HG02938 (cell line): ENCODE data around the gene TUBB4B.

Experiments used
- ATAC-seq: cut with Tn5 transposase; IDR thresholded peaks from one replicate; pipeline ENCODE4 v1.9.1; 2021; ENCODE audit warnings: mild to moderate bottlenecking, moderate library complexity; ENCODE audit not compliant: unreplicated experiment

Gene TUBB4B

DNA sequence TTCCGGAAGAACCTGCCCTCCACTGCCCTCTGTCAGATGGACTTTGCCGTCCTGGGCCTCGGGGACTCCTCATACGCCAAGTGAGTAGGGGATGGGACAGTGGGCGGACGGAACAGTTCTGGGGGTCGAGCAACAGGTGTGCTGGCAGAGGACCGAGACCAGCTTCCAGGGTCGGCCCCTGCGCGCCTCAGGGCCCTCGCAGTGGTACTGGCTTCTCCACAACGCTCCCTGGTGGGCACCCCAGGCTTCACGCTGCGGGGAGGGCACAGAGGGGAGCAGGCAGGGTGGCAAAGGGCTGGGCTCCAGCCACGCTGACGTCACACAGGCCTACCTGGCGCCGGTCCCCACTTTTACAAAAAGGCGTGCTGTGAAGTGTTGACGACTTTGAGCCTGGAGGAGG, 28.6 kb upstream of the TUBB4B start:
- ATAC-seq, result no peak

DNA sequence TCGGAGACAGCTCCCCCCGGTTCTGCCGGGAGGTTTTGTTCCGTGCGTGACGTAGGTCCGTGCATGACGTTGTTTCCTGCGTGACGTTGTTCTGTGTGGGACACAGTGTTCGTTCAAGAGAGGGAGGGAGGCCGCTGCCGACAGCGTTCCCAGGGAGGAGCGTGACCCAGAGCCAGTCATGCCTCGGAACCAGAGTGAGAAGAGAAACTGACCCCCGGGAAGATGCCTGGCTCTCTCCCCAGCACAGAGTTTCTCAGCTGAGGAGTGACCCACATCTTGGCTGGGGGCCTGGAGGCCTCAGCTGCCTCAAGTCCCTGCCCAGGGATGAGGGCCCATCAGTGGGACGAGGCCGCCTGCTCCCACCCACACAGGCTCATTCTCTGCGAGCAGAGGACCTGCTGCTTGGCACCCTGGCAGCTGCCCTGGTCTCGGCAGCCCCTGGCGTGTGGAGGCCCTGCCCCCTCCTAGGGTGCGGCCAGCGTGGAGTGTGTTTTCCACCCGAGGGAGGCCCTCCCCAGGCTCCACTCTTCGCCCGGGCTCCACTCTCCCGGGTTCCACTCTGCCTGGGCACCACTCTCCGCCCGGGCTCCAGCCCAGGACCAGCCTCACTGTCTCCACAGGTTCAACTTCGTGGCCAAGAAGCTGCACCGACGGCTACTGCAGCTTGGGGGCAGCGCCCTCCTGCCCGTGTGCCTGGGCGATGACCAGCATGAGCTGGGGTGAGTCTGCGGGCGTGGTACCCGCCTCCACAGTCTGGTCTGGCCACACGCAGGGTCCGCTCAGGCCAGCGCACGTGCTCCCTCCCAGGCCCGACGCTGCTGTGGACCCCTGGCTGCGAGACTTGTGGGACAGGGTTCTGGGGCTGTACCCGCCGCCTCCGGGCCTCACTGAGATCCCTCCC, 27.7 kb upstream of the TUBB4B start:
- no peak for ATAC-seq

DNA sequence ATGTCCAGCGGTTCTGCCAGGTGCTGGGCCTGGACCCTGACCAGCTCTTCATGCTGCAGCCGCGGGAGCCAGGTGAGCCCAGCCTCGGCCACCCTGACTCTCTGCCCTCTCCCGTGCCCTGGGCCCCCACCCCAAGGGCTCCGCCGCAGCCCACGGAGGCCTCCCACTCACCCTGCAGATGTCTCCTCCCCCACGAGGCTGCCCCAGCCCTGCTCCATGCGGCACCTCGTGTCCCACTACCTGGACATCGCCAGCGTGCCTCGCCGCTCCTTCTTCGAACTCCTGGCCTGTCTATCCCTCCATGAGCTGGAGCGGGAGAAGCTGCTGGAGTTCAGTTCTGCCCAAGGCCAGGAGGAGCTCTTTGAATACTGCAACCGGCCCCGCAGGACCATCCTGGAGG, 26.5 kb upstream of the TUBB4B start:
- ATAC-seq, result no peak

DNA sequence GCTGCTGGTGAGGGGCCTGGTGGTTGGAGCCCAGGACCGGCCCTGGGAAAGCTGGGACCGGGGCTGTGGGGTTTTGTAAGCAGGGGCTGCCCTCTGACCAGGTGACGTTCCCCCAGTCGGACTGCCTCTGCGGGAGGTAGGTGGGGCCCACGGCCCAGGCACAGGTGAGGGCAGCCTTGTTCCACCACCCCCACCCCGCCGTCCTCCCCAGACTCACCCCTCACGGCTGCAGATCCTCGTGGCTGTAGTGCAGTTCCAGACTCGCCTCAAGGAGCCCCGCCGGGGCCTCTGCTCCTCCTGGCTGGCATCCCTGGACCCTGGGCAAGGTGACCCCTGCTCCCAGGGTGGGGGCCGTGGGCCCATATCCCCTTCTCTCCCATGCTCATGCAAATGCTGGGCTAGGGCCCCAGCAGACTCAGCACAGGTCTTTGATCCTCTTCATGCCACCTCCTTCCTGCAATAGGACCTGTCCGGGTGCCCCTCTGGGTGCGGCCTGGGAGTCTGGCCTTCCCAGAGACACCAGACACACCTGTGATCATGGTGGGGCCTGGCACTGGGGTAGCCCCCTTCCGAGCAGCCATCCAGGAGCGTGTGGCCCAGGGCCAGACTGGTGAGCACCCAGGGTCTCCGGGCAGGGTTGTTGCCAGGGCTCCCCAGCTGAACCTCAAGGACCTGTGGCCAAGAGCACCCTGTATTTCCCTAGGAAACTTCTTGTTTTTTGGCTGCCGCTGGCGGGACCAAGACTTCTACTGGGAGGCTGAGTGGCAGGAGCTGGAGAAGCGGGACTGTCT, 25.7 kb upstream of the TUBB4B start:
- ATAC-seq, result no peak

DNA sequence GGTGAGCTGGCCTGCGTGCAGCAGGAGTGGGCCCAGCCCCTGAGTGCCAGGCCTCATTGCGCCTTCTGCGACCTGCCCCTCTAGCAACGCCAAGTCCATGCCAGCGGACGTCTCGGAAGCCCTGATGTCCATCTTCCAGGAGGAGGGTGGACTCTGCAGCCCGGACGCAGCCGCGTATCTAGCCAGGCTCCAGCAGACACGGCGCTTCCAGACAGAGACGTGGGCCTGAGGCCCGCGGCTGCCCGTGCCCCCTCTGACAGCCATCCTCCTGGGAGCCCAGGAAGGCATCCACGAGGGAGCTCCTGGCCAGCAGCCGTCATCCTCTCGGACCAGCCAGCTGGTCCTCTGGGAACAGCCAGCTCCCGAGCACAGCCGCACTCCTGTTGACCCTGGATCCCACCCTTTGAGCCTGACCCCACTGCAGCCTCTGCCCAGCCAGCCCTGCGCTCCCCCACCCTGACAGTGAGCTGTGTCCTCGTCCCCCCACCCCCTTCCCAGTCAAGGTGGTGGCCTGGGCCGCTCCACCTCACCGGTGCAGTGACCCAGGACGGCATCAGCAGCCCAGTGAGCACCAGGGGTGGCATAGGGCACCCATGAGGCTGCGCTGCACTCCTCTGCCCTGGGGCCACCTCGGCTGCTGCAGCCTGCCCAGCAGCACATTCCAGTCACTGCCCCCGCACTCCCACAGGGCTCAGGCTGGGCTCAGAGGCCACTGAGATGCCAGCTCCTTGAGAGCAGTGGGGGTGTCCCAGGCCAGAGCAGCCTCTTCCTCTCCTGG, 24.7 kb upstream of the TUBB4B start:
- no peak for ATAC-seq

DNA sequence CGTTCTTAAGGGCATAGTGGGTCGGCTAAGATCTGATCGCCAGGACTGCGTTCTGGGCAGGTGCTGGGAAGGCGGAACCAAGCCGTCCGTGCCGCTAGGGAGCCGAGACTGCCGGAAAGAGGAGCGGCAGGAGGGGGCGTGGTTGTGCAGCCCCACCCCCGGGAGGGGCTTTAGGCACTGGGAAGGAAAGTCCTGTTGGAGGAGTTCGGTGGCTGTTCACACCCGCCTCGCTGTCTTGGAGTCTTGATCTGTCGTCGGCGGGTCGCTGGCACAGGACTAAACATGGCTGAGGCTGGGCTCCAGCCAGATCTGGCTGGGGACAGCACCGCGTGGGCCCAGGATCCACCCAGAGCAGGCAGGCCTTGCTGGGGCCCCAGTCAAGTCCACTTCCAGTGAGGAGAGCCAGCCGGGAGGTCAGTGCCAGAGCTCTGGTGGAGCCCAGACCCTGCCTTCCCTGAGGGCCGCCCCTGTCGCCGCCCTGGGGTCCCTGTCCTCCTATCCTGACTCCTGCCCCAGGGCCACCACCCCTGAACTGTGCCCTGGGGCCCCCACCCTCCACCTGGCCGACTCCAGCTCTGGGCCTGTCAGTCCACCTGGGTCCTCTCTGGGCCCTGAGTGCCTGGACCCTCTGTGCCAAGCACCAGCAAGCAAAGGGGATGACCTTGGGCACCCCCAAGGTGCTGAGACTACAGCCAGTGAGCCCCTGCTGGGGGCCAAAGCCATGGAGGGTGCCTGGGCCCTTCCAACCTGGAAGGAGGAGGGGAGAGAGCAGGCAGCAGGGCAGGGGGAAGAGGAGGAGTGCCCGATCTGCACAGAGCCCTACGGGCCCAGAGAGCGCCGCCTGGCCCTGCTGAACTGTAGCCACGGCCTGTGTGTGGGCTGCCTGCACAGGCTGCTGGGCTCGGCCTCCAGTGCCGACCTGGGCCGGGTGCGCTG, 23.5 kb upstream of the TUBB4B start:
- no peak for ATAC-seq

DNA sequence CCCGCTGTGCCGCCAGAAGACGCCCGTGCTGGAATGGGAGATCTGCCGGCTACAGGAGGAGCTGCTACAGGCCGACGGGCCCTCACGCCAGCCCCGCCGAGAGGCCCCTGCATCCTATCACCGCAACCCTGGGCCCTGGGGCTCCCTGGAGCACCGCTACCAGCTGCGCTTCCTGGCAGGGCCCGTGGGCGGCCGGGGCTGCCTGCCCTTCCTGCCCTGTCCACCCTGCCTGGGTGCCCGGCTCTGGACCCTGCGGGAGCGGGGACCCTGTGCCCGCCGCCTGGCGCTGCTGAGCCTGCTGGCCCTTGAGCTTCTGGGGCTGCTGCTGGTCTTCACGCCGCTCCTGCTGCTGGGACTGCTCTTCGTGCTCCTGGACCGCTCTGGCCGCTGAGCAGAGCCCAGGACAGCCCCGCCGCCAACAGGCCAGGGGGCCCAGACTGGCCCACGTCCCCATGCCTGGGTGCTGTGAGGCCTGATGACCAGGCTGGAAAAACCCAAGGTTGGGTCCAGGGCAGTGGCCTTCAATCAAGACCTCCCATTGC, 22.8 kb upstream of the TUBB4B start:
- ATAC-seq, result no peak

DNA sequence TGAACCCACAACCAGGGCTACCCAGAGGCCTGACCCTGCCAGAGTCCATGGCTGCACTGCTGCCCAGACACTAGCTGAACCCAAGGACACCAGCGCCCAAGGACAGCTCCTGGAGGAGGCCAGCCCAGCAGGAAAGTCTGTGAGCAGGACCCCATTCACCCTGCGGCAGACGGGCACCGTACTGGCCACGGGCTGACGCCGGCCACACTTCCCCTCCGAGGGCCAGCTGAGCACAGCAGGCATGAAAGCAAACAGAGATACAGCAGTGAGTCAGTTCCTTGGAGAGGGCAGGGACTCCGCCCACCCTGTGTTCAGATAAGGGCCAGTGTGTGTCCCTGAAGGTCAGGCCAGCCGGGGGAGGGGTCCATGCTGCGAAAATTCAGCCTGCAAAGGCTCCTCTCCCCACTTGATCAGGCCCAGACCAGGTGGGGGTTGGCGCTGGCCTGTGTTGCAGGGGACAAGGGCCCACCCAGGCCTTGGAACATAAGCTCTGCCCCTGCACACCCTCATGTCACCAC, 22.3 kb upstream of the TUBB4B start:
- ATAC-seq, result no peak

DNA sequence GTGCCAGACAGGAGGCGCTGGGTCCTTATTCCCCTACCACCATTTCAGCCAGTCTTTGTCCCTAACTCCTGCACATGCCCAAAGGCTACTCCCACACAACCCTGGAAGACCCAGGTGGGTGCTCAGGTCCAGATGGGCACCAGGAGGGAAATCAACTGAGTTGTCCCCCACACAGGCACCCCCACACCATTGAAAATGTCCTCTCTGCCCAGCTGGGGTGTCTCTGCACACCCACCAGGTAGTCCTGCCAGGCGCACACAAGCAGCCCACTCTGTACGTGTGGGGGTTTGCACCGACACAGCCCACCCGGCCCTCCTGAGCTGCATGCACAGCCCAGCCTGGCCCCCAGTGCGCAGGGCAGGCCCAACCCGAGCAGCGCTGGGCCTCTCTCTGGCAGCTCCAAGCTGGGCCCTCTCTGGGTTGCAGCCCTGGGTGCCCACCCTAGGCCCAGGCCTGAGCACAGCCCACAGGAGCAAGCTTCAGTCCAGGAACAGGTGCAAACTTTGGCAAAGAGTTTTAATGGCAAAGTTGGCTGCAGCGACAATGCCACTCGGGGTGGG, 21.2 kb upstream of the TUBB4B start:
- no peak for ATAC-seq

DNA sequence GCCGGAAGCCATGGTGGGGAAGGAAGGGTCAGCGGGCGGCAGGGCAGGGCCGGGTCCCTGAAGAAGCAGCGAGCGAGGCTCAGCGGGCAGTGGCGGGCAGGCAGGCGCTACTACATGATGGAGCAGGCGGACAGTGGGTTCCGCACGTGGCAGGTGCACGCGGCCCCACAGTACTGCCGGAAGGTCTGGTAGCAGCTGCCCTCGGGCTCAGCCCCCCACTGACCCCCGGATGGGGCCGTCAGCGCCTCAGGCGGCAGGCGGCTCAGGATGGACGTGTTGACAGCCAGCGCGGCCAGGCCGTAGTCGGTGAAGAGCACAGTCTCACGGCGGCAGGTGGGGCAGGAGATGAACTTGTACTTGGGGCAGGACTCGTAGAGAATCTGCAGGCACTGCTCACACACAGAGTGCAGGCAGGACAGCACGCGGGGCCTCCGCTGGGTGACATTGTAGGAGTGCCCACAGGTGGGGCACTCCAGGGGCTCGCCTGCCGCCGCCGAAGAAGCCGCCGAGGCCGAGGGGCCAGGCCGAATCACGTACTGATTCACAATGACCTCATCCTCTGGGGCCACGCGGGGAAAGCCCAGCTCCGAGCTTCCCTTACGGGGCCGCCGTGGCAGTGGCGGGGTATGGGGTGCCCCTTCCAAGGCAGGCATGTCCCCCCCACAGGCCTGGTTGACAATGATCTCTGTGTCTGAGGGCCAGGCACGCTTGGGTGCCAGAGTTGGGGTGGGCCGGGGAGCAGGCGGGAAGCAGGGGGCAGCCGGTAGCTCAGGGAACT, 20.6 kb upstream of the TUBB4B start:
- ATAC-seq, result no peak

DNA sequence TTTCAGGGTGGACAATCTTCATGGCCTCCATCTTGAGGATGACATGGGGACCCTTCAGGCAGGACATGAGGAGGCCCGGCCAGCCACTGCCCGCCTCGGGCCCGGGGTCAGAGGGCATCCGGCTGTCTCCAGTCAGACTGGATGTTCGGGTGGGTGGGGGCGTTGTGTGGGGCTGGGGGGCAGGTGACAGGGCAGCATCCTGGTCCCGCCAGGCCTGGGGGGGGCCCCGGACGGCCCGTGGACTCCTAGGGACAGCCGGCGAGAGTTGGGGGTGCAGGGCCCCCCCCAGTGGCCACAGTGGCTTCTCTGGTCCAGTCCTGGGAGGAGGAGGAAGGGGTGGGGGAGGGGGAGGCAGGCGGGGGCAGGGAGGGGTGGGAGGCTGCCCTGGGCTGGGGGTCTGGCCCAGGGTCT, 20.0 kb upstream of the TUBB4B start:
- ATAC-seq, result no peak

DNA sequence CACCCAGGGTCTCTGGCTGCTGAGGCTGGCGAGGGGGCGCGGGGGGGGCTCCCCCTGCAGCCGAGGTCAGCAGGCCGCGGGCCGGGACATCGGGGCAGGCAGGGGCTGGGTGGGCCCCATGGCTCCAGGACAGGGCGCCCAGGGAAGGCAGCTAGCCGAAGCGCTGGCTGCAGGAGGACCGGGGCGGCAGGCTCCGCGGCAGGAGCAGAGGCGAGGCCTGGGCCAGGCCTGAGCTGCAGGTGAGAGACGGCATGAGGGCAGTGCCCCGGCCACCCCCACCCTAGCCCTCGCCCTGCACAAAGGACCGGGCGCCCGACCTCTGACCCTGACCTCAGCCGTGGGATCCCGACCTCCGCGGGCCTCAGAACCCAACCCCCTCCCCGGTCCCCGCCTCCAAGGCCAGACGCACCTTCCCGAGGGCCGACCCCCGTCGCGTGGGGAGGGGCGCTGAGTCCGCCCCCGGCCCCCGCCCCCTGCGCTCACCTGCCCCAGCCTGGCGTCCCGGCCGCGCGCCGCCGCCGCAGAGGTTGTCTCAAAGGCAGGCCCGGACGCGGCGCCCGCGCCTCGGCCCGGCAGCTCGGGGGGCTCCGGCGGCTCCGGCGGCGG, 19.5 kb upstream of the TUBB4B start:
- no peak for ATAC-seq

DNA sequence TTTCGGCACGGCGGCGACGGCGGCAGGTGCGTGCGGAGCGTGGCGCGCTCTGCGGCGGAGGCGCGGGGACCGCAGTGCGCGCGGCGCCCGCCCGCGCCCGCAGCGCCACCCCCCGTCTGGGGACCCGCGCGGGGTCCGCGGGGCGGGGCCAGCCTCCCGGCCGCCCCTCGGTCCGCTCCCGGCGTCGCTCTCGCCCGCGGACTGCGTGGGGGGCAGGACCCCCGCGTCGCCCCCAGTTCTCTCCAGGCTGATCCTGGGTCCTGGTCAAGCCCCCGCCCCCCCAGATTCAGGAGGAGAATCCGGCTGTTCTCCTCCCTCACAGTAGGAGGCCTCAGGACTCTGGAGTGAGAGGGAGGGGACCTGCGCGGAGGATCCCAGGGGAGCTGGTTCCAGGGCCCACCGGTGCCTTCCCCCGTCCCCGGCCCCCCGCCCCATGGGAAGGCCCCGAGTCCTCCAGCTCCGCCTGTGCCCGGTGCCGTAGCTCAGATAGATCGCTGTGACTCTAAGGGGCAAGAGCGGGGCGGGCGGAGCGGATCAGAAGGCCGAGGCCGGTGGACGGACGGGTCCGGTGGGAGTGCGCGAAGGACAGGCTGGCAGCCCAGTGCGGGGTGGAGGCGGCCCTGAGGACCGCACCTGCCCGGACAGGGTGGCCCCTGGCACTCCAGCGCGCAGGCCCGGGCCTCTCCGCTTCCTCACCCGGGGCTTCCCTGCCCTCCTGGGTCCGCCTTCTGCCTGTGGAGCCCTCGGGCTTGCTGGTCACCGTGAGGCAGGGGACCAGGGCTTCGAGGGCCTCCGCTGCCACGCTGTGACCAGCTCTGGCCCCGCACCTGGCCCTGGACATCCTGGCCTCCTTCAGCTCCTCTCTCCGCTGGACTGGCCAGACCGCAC, 18.7 kb upstream of the TUBB4B start, which contains the start of gene RNF208:
Gene RNF208, minus strand, starts transcription at position 51 of the 888 bp plus-strand sequence. CDS start 1,028 bp downstream, outside the sequence.
- peak; percentile 2 for ATAC-seq

DNA sequence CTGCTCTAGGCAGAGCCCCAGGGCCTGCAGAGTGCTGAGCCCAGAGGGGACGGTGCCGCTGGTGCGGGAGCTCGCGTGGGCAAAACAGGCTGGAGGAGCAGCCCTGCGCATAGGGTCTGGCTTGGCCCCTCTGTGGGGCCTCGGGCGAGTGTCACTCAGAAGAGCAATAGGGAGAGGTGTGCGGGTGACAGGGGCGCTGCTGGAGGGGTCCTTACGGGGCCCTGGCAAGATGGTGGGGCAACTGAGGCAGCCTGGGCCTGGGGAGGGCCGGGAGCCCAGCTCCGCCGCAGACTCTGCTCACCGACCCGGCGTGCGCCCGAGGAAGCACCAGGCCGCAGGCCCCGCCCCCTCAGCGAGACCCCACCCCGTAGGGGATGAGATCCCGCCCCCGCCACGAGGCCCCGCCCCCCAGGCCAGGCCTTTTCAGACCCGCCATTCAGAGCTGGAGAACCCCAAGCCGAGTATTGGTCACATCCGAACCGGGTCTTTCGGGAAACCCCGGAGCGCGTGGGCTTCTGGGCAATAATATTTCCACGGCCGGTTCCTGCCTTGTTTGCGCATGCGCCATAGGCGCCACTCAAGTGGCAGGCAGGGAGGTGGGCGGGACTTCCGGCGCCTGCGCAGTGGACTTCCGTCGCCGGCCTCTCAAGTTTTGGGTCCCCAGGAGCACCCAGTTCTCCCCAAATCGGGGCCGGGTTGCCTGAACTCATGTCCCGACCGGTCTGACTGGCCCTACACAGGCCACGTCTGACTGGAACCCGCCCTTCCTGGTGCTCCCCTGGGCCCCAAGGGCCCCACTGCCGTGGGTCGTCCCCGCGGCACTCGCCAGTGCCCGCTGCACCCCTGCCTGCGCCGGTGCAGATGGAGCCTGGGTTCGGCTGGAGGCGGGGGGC, 17.8 kb upstream of the TUBB4B start:
- ATAC-seq, result peak; percentile 74

DNA sequence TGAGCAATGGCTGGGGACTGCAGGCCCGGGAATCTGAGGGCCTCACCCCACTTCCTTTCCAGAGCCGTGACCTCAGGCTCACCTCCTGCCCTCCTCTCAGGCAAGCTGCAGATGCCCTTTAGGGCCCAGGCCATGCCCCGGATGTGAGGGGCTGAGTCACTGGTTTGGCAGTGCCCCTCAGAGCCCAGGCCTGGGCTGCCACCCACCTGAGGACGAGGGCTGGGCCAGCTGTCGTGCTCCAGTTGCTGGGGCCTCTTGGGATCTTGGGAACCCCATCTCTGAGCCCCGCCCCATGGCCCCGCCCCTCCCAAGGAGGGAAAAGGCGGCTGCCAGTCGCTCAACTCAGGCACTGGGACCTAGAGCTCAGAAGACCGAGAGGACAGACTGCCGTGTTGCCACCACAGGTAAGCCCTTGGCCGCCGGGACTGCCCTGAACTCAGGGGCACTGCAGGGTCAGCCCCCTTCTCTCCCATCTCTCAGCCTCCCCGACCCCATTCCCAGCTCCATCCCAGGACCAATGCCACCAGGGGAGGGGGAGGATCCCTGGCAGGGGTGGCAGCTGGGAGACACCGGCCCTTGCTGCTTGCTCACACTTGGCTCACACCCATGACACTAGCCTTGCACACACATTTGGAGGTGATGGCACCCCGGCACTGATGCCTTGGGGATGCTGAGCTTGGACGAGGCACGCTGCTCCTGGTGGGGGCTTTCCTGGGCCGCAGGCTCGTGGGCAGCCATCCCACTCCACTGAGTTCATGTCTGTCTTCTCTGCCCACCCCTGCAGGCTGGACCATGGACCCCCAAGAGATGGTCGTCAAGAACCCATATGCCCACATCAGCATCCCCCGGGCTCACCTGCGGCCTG, 16.0 kb upstream of the TUBB4B start, which contains the start of gene CYSRT1:
Gene CYSRT1, plus strand, starts transcription at position 345 of the 865 bp plus-strand sequence. Its CDS starts 448 bp downstream, at position 793.
- no peak for ATAC-seq
